Stimulated activated CD8-positive, alpha-beta memory T cell treated with anti-CD3 and anti-CD28 coated beads, Interleukin-15, amount 100 ng/mL, for 48 hours (primary cell): ENCODE results near the gene NAV2.

Experiments used
- DNase-seq, 2 donors: peaks; one replicate each; pipeline ENCODE4 v3.0.0-alpha.2; 2020; ENCODE audit warnings: low read depth in 2 of 2

Gene NAV2

GRCh38 chr11:19683862-19684491, 28.7 kb upstream of the NAV2 start:
- DNase-seq = no peak

GRCh38 chr11:19686234-19686633, 26.4 kb upstream of the NAV2 start:
- no peak for DNase-seq

GRCh38 chr11:19687392-19687791, 25.2 kb upstream of the NAV2 start:
- DNase-seq = no peak

GRCh38 chr11:19689281-19690000, 23.2 kb upstream of the NAV2 start:
- DNase-seq = no peak

GRCh38 chr11:19690885-19691284, 21.8 kb upstream of the NAV2 start:
- no peak for DNase-seq

GRCh38 chr11:19691815-19692500, 20.7 kb upstream of the NAV2 start:
- no peak for DNase-seq

GRCh38 chr11:19693146-19693545, 19.5 kb upstream of the NAV2 start:
- no peak for DNase-seq

- DNase-seq = no peak
These were observed 17.8 kb upstream of the NAV2 start for GRCh38 chr11:19694796-19695345.

GRCh38 chr11:19696073-19696472, 16.6 kb upstream of the NAV2 start:
- DNase-seq = no peak

- DNase-seq = no peak
These were observed 15.7 kb upstream of the NAV2 start for GRCh38 chr11:19696904-19697303.

GRCh38 chr11:19697721-19698121, 14.9 kb upstream of the NAV2 start:
- no peak for DNase-seq

GRCh38 chr11:19698493-19699292, 13.9 kb upstream of the NAV2 start:
- DNase-seq = no peak

GRCh38 chr11:19701421-19701820, 11.2 kb upstream of the NAV2 start:
- no peak for DNase-seq

- DNase-seq = no peak
These were observed 10.0 kb upstream of the NAV2 start for GRCh38 chr11:19702620-19703019.

GRCh38 chr11:19703211-19703610, 9.4 kb upstream of the NAV2 start:
- no peak for DNase-seq

- no peak for DNase-seq
These were observed 8.4 kb upstream of the NAV2 start for GRCh38 chr11:19704213-19704612.

- DNase-seq = no peak
These were observed 6.7 kb upstream of the NAV2 start for GRCh38 chr11:19705936-19706335.

- no peak for DNase-seq
These were observed 741 bp upstream of the NAV2 start for GRCh38 chr11:19711911-19712280.

- DNase-seq = no peak
These were observed 772 bp downstream of the NAV2 start for GRCh38 chr11:19713196-19714021.

GRCh38 chr11:19714022-19714386, 1.4 kb downstream of the NAV2 start:
- no peak for DNase-seq
